Sigmoid colon (tissue), 4 donors: Measurements from ENCODE around the gene CD83.

Experiments
- EP300 ChIP-seq, 4 donors: sonication (generic); formaldehyde crosslinking; IDR thresholded peaks; one replicate each; pipeline ENCODE4 v1.6.1; 2017; ENCODE audit warnings: antibody characterized with exemption in 4 of 4
- POLR2A ChIP-seq, 2 donors: fragments of 450-650 bp; IDR thresholded peaks; one replicate each; pipeline ENCODE4 v1.6.1; 2016; ENCODE audit warnings: antibody characterized with exemption in 2 of 2, mild to moderate bottlenecking in 2 of 2, moderate library complexity in 2 of 2
- TF ChIP-seq, protein P1 (sequence below), 4 experiments: fragments of 450-650 bp in 3 of 4; fragments of 200-600 bp in 1 of 4; IDR thresholded peaks; one replicate each; pipeline ENCODE4 v1.5.1; 2016 to 2019; ENCODE audit warnings: antibody characterized with exemption in 4 of 4, mild to moderate bottlenecking in 3 of 4, moderate library complexity in 2 of 4

GRCh38 chr6:14132921-14133275 lies 15.3 kb downstream of the CD83 start:
- no peak for TF ChIP-seq POLR2A (IDR thresholded peaks at IDR 0.05)
- TF ChIP-seq, protein P1, sequence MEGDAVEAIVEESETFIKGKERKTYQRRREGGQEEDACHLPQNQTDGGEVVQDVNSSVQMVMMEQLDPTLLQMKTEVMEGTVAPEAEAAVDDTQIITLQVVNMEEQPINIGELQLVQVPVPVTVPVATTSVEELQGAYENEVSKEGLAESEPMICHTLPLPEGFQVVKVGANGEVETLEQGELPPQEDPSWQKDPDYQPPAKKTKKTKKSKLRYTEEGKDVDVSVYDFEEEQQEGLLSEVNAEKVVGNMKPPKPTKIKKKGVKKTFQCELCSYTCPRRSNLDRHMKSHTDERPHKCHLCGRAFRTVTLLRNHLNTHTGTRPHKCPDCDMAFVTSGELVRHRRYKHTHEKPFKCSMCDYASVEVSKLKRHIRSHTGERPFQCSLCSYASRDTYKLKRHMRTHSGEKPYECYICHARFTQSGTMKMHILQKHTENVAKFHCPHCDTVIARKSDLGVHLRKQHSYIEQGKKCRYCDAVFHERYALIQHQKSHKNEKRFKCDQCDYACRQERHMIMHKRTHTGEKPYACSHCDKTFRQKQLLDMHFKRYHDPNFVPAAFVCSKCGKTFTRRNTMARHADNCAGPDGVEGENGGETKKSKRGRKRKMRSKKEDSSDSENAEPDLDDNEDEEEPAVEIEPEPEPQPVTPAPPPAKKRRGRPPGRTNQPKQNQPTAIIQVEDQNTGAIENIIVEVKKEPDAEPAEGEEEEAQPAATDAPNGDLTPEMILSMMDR (IDR thresholded peaks at IDR 0.05), result no peak
- TF ChIP-seq EP300 (IDR thresholded peaks at IDR 0.05), result no peak
